SU-DHL-6 (cell line): ENCODE results near the gene SUMO1.

Experiments used
- EZH2phosphoT487 ChIP-seq: fragments of 200-600 bp; sonication (generic), shearing (Covaris generic); conservative IDR thresholded peaks from 2 replicates; pipeline ENCODE4 v1.6.1; 2018; ENCODE audit warnings: mild to moderate bottlenecking, antibody characterized with exemption, low read length, moderate library complexity, mixed read lengths
- TF ChIP-seq, protein P1 (sequence below): fragments of 200-600 bp; sonication (generic); IDR thresholded peaks from one replicate; pipeline ENCODE4 v1.5.1; 2017; ENCODE audit warnings: antibody characterized with exemption, mild to moderate bottlenecking, low read length, moderate library complexity; ENCODE audit not compliant: insufficient read depth, poor library complexity, severe bottlenecking

DNA sequence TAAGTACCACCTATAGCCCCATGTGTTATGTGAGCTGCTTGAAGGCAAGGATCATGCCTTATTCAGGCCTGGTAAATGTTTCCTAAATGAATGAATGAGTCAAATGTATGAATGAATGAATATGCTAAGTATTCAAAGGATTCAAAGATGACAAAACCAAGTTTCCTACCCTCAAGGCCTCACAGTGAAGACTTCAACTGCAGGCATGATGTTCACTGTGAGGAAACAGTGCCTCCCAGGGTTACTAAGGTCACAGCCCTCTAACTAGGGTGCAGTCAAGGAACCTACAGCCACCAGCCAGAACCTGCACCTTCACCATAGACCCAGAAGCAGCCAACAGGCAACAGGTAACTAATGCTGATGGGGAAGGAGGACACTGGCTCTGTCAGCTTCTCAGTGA, 69.3 kb downstream of the SUMO1 start:
- TF ChIP-seq, protein P1, sequence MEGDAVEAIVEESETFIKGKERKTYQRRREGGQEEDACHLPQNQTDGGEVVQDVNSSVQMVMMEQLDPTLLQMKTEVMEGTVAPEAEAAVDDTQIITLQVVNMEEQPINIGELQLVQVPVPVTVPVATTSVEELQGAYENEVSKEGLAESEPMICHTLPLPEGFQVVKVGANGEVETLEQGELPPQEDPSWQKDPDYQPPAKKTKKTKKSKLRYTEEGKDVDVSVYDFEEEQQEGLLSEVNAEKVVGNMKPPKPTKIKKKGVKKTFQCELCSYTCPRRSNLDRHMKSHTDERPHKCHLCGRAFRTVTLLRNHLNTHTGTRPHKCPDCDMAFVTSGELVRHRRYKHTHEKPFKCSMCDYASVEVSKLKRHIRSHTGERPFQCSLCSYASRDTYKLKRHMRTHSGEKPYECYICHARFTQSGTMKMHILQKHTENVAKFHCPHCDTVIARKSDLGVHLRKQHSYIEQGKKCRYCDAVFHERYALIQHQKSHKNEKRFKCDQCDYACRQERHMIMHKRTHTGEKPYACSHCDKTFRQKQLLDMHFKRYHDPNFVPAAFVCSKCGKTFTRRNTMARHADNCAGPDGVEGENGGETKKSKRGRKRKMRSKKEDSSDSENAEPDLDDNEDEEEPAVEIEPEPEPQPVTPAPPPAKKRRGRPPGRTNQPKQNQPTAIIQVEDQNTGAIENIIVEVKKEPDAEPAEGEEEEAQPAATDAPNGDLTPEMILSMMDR, result no peak
- no peak for TF ChIP-seq EZH2phosphoT487
